ENCODE measurements around the gene GLRB. TPM values are rescaled to one million over a fixed set of nuclear protein-coding genes. Genes with fewer than 3 reads are reported as not detected.
"Not testable (repeated sequence)": the region's sequence is repeated elsewhere in the genome, so short reads cannot be mapped to it uniquely, and the experiment has no call there.

Gene GLRB
- total RNA-seq, 1 experiment from 2014 or later = 13.3 TPM

DNA sequence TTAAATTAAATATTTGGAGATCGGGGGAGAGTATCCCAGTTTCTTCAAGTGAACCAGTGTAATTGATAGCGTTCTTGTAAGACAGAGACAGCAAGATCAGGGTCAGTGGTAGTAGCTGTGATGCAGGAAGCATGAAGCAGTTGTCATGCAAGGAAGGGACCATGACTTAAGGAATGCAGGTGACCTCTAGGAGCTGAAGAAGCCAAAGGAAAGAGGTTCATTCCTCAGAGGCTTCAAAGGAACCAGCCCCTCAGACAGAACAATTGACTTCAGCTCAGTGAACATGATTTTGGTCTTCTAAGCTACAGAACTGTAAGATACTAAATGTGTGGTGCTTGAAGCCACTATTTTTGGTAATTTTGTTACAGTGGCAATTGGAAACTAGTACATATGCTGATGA, 51.6 kb downstream of the GLRB start:
- no peak for DNase-seq (ENCODE audit: low read depth)

DNA sequence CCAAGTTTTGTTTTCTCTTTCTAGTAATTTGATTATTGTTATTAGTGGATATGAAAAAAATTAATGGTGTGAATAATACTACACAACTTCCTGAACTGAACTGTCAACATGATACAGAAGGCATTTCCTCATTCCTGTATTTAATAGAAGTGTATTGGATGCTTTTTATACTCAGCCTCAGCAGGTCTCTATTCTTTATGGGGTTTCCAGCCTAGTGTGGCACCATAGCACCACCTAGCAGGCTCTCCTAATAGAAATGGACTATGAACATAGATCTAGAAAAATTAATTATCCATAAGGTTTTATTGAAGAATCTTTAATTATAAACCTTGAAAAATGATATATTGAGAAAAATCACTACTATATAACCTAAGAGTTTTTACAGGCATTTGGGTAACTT, 52.4 kb downstream of the GLRB start:
- DNase-seq (ENCODE audit: low read depth) = peak; percentile 64

DNA sequence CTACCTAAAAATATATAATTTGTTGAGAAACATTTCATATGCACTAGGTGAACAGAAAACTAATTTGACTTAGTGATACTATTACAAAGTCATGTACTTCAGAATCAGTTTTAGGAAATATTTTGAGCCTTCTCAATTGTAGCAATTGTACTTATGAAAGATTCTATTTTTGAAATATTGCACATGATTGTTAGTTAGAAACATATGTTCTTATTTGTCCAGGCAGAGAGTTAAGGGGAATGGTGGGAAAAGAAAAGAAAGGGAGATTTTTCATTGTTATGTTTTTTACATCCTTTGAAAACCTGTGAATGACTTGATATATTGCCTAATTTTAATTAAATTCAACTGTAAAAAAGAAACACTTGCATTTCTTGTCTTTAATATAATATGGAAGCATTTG, 66.0 kb downstream of the GLRB start:
- DNase-seq (ENCODE audit: low read depth) = no peak

DNA sequence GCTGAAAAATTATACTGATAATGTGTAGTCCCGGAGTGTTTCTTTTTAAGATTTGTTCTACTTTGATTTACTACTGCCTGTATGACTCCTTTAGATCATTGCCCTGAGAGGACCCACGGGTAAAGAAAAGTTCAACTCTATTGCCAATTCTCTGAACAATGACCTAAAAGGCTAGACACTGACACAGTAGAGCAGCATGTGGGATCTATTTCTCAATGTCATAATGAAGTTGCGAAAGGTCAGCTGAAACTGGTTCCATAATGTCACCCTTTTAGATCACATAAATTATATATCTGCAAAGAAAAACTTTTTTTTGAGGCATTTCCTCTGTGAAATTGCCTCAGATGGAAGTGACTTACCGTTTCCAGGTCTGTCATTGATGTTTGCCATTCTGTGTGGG, 67.4 kb downstream of the GLRB start:
- DNase-seq (ENCODE audit: low read depth) = no peak

DNA sequence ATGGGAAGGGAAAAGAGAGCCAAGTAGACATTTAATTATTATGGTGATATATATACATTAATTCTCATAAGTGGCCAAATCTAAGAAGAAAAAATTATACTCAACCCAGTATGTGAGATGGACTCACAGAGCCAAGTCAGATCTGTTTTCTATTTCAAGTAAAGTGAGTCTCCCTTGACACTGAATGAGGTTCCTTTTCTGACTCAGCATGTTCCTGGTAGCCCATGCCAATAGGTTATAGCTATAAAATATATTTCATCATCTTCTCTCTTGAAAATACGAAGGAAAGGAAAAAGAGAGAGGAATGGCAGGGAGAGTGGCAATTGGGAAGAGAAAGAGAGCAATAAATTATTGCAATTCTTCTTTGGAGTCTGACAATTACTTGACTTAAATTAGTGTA, 75.8 kb downstream of the GLRB start:
- no peak for DNase-seq (ENCODE audit: low read depth)

DNA sequence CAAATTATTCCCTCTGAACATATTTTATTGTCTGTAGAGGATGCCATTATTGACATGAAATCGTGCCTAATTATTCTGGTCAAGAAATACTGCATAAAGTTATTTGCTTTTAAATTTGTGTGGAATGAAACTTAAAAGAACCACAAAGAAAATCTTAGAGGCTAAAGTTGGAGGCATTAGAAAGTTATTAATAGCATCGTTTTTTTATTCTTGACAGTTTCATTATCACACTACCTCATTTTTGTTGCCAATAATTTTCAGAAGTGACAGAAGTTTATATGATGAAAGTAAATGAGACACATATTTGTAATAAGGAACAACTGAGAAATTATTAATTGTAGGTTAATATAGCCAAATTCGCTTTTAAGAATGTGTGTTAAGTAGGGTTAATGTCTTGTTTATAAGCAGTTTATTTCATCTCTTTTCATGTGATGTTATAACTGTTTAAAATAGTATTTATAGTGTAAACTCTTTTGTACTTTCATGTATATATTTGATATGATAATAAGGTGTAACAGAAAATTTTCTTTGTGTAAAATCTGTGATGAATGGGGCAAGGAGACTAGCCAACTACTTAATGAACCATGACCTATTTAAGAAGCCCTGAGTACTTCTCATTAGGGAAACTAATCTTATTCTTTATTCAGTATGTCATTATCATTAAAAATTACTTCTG, 90.1 kb downstream of the GLRB start:
- DNase-seq (ENCODE audit: low read depth) = no peak

DNA sequence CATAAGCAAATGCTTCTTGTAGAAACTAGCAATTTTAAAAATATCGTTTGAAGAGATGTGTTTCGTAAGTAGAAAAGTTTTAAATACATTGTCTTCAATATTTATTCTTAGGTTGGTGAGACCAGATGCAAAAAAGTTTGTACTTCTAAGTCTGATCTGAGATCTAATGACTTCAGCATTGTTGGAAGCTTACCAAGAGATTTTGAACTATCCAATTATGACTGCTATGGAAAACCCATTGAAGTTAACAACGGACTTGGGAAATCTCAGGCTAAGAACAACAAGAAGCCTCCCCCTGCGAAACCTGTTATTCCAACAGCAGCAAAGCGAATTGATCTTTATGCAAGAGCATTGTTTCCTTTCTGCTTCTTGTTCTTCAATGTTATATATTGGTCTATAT, 94.4 kb downstream of the GLRB start:
- no peak for DNase-seq (ENCODE audit: low read depth)

DNA sequence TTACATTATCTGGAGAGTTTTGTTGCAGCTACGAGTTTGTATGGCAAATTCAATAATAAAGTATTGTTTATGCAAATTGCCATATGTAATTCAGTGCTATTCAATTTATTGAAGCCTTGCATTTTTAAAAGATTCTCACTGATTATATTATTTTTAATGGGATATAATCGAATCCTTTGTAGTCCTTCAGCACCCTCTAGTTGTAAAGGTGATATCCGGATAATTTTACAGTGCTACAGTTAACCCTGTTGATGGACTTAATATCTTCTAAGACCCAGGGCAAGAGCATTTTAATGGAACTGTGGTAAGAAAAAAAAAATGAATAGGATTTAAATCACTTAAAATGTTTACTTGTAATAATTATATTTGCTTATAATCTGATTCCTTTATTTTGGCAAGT, 96.1 kb downstream of the GLRB start:
- DNase-seq (ENCODE audit: low read depth) = peak; percentile 29

DNA sequence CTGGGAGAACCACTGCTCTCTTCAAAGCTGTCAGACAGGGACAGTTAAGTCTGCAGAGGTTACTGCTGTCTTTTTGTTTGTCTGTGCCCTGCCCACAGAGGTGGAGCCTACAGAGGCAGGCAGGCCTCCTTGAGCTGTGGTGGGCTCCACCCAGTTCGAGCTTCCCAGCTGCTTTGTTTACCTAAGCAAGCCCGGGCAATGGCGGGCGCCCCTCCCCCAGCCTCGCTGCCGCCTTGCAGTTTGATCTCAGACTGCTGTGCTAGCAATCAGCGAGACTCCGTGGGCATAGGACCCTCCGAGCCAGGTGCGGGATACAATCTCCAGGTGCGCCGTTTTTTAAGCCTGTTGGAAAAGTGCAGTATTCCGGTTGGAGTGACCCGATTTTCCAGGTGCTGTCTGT, 104.3 kb downstream of the GLRB start:
- not testable (repeated sequence) for DNase-seq (ENCODE audit: low read depth)

DNA sequence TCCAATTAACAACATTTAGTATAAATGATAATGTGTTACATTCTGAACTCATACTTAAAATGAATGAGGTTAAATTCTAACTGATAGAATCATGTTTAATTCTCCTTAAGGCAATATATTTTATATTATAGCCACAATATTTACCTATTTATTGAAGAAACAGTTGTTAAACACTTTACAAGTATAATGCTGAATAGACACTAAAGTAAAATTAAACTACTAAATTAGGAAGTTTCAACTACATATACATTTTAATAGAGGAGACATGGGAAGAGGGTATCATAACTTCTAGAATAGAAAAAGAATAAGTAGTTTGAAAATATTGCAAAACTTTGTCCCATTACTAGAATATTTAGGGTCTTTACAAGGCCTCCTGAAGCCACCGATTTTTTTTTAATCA, 108.3 kb downstream of the GLRB start:
- no peak for DNase-seq (ENCODE audit: low read depth)

DNA sequence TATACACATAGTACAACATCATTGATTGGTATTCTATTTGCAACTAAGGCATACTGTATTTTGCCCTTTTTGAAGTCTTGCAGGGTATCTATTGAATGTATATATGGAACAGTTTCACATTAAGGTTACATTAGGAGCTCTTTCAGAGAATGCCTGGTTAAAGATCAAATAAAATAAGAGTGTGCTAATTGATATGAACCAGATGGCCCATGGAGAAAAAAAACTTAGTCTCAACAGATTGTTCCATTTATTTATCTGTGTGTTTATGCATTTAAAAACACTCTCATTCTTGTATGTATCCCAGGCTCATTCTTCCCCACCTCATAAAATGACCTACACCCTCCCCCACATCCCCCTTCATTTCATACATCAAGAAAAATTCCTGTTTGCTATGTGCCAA, 109.4 kb downstream of the GLRB start:
- DNase-seq (ENCODE audit: low read depth) = no peak

DNA sequence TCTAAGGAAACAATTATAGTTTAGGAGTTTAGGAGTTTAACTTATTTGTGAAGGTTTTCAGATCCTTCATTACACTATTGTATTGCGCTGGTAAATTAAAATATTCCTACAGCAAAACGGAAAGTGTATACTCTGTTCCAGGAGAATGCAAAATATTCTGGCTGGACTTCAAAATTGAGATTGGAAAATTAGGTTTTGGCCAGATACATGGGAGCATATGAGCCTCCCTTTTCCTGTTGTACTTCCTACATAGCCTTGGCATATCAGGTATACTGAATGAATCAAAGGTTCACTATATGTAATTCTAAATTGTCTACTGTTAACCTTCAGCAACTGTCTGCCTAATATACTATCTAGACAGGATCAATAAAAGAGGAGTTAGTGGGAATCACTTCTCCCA, 119.4 kb downstream of the GLRB start:
- no peak for DNase-seq (ENCODE audit: low read depth)

DNA sequence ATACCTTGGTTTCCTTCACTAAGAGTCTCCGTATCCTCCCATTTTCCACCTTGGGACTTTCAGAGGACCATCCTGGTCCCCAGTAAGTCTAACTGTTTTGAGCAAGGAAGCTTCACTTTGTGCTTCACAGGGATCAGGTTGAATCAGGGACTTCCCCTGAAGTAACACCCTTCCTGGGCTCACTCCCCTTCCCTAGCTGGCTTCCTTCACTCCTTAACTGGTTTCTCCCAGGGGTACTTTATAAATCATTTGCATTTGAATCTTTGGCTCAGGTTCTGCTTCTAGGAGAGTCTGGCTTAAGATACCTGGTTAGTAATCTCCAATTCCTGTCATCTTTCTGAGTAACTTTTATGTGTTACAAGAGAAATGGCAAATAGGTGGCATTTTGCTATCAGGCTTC, 120.1 kb downstream of the GLRB start:
- no peak for DNase-seq (ENCODE audit: low read depth)

DNA sequence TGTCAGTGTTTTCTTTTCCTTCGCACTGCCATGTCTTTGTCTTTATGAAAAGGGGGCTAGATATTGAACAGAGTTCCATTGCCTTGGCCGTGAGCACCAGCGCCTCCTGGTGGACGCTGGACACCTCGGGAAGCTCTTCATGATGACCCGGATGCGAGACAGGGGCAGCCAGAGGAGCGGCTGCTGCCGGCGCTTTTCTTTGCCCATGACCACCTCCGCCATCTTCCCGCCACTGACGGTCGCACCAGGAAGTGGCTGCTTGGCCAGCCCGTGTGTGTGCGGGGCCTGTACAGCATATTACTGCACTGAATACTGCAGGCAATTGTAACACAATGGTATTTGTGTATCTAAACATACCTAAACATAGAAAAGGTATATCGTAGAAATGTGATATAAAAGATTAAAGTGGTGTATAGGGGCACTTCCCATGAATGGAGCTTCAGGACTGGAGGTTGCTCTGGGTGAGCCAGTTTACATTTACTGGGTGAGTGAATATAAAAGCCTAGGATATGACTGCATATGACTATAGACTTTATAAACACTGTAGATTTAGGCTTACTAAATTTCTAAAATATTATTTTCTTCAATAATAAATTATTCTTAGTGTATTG, 128.8 kb downstream of the GLRB start:
- DNase-seq (ENCODE audit: low read depth) = peak; percentile 13

DNA sequence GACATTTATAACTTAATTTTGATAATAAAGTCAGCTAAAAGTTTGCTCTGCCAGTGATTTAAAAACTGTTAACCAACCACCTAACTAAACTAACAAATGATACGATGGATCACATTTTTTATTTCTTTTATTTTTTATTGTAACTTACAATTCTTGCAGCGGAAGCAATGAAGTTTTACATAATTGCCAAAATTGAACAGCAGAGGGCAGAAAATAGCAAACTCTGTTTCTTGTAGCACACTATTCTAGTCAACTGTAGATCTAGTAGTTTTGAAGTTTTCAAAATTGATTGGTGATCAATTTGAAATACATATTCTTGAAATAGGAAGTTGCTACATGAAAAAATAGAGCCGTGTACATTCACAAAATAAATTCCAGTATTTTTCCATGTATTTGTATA, 141.8 kb downstream of the GLRB start:
- peak; percentile 25 for DNase-seq (ENCODE audit: low read depth)

DNA sequence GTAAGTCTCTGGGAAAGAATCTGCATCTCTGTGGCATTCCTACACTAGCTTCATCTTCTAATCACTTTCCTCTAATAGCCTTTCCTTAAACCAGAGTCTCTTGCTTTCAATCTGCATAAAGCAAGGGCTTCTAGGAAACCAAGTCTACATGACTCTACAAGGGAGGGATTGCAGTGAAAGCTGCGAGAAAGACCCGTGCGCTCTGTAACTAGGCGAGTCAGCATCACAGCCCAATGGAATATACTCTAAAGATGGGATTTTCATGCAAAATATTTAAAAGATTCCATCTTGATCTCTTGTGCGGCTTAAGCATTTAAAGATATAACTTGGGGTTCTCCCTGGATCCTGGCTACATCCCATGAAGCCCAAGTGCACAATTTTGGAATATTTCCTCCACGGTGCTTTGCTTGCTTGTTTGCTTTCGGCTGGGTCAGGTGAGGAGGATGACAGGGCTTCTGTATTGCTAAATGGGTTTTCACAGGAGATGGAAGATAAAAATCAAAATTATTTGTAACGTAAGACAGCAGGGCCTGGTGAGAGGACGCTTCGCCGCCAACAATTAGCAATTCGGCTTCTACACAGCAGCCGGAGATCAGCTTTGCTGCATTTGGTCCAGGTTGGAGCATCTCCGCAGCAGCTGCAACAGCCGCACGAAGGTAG, 143.9 kb downstream of the GLRB start:
- DNase-seq (ENCODE audit: low read depth) = no peak

DNA sequence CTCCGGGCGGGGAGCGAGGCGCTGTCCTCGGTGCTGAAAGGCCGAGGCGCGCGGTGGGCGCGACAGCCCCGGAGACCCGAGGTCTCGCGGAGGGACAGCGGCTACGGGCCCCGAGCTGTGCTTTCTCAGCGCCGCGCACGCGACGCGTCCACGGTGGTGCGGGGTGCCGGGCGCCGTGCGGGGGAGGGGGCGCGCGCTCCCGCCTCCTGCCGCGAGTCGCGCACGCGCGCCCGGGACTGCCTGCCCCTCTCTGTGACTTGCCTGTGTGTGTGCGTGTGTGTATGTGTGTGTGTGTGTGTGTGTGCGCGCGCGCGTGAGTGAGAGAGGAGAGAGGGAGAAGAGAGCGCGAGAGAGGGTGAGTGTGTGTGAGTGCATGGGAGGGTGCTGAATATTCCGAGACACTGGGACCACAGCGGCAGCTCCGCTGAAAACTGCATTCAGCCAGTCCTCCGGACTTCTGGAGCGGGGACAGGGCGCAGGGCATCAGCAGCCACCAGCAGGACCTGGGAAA, 144.5 kb downstream of the GLRB start, which contains the start of gene GRIA2:
Gene GRIA2, plus strand, starts transcription at position 358 of the 511 bp plus-strand sequence. CDS start 315 bp downstream, outside the sequence.
- DNase-seq (ENCODE audit: low read depth) = peak; percentile 56

DNA sequence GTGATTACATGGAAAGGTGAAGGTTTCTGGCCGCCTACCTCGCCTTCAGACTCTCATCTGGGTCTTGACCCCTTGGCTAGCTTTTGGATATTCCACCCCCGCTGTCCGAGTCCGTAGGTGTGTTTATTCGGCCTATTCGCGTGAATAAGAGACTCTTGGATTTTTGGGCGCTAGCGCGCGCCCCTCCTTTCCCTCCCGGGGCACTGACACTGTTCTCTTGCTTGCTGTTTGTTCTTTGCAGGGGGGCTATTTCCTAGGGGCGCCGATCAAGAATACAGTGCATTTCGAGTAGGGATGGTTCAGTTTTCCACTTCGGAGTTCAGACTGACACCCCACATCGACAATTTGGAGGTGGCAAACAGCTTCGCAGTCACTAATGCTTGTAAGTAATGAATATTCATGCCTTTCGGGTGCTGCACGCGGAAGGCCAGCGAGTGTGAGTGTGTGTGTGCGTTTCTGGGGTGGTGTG, 145.5 kb downstream of the GLRB start:
- DNase-seq (ENCODE audit: low read depth) = no peak
